Esophagus squamous epithelium (tissue), 4 donors: ENCODE results near the gene SNAP91.

Experiments used
- CTCF ChIP-seq, 6 experiments: fragments of 450-650 bp in 4 of 6; fragments of 200-600 bp in 2 of 6; sonication (generic) in 2 of 6; IDR thresholded peaks; one replicate each; pipeline ENCODE4 v1.5.1; 2016 to 2019; ENCODE audit warnings: antibody characterized with exemption in 6 of 6, mild to moderate bottlenecking in 4 of 6, moderate library complexity in 4 of 6
- POLR2A ChIP-seq, 4 donors: fragments of 450-650 bp; IDR thresholded peaks; one replicate each; pipeline ENCODE4 v1.6.1; 2017; ENCODE audit warnings: antibody characterized with exemption in 4 of 4, mild to moderate bottlenecking in 4 of 4, moderate library complexity in 3 of 4

GRCh38 chr6:83633149-83633548 lies 75.8 kb downstream of the SNAP91 start:
- TF ChIP-seq CTCF (IDR thresholded peaks at IDR 0.05) (no peak), POLR2A (IDR thresholded peaks at IDR 0.05) (no peak)
